Lower leg skin (tissue), 3 donors: ENCODE data around the gene BCL11A.

Source experiments
- CTCF ChIP-seq, 3 donors: fragments of 450-650 bp; IDR thresholded peaks; one replicate each; pipeline ENCODE4 v1.5.1; 2016; ENCODE audit warnings: antibody characterized with exemption in 3 of 3, mild to moderate bottlenecking in 3 of 3, moderate library complexity in 2 of 3
- POLR2A ChIP-seq, 2 donors: fragments of 450-650 bp; IDR thresholded peaks; one replicate each; pipeline ENCODE4 v1.6.1; 2016 to 2017; ENCODE audit warnings: antibody characterized with exemption in 2 of 2, mild to moderate bottlenecking in 1 of 2, moderate library complexity in 1 of 2

- no peak for TF ChIP-seq CTCF (IDR thresholded peaks at IDR 0.05)
- TF ChIP-seq POLR2A (IDR thresholded peaks at IDR 0.05), result no peak
Measured at GRCh38 chr2:60546756-60547420, 6.6 kb downstream of the BCL11A start.
